Endothelial cell of umbilical vein (primary cell): ENCODE results near the gene CRYL1. TPM values are rescaled to one million over a fixed set of nuclear protein-coding genes. Genes with fewer than 3 reads are reported as not detected.

ENCODE experiments used
- BruUV-seq: library from RNA; stranded (reverse); fragments of 400-500 nt; replicated peaks from 2 replicates; lab custom pipeline; 2021; lab: Mats Ljungman, UMichigan
- CTCF ChIA-PET: fragments of 300-600, 350-600 bp; sonication (Branson Sonifier 250); formaldehyde crosslinking; loops from one replicate; lab custom pipeline; 2021; ENCODE audit warnings: antibody characterized with exemption, inconsistent platforms; lab: Charles Lee
- POLR2A ChIA-PET: fragments of 300-600, 350-600 bp; sonication (Branson Sonifier 250); formaldehyde crosslinking; loops from one replicate; lab custom pipeline; 2021; ENCODE audit warnings: antibody characterized with exemption, inconsistent platforms; lab: Charles Lee
- DNase-seq: peaks from one replicate; pipeline ENCODE4 v3.0.0-alpha.2; 2011; ENCODE audit warnings: low read depth, low spot score
- FAIRE-seq: peaks from 2 replicates; lab custom pipeline; 2011; peaks lifted over from hg19 to GRCh38; lab: Jason Lieb, UNC
- H2AFZ ChIP-seq: 2 replicates; pipeline ENCODE4 v1.6.0; 2012; ENCODE audit warnings: low read depth, low read length, control low read depth, inconsistent platforms
- H3K27ac ChIP-seq: 2 replicates; pipeline ENCODE4 v1.5.1; 2011; ENCODE audit warnings: low read depth, mild to moderate bottlenecking, control low read depth, low read length, moderate library complexity; ENCODE audit not compliant: insufficient read depth
- H3K27me3 ChIP-seq, 2 experiments: 2 replicates each; pipeline versions ENCODE4 v1.6.0 to v1.6.1; 2011; ENCODE audit warnings: low read length in 2 of 2, mixed read lengths in 1 of 2; ENCODE audit not compliant: control insufficient read depth in 2 of 2, insufficient read depth in 2 of 2
- H3K36me3 ChIP-seq, 2 experiments: 2 replicates in 1 of 2; 3 replicates in 1 of 2; pipeline ENCODE4 v1.5.1; 2011; ENCODE audit warnings: low read length in 2 of 2, mild to moderate bottlenecking in 1 of 2, moderate library complexity in 1 of 2; ENCODE audit not compliant: control insufficient read depth in 2 of 2, insufficient read depth in 2 of 2; ENCODE audit errors: extremely low read depth in 1 of 2
- H3K4me1 ChIP-seq: 3 replicates; pipeline ENCODE4 v1.5.1; 2011; ENCODE audit warnings: mild to moderate bottlenecking, low read length; ENCODE audit not compliant: control insufficient read depth, insufficient read depth; ENCODE audit errors: extremely low read depth
- H3K4me2 ChIP-seq: 2 replicates; pipeline ENCODE4 v1.6.1; 2011; ENCODE audit warnings: low read length, control low read depth, mixed read lengths; ENCODE audit not compliant: insufficient read depth
- H3K4me3 ChIP-seq, 3 experiments: fragments of 200-600 bp in 1 of 3; sonication (generic), shearing (Covaris generic) in 1 of 3; replicated peaks in 1 of 3; 2 replicates each; pipeline ENCODE4 v1.5.1; 2011 to 2016; ENCODE audit warnings: control low read depth in 3 of 3, low read length in 3 of 3, mild to moderate bottlenecking in 2 of 3, inconsistent platforms in 1 of 3, low read depth in 1 of 3, moderate library complexity in 1 of 3; ENCODE audit not compliant: insufficient read depth in 1 of 3
- H3K79me2 ChIP-seq: 2 replicates; pipeline ENCODE4 v1.6.0; 2012; ENCODE audit warnings: low read length, inconsistent platforms; ENCODE audit not compliant: control insufficient read depth, insufficient read depth
- H3K9ac ChIP-seq: replicated peaks from 2 replicates; pipeline ENCODE3; 2011; ENCODE audit warnings: low read length, control low read depth; ENCODE audit not compliant: insufficient read depth; ENCODE audit errors: extremely low read depth
- H3K9me1 ChIP-seq: replicated peaks from 3 replicates; pipeline ENCODE4 v1.6.0; 2011; ENCODE audit warnings: mild to moderate bottlenecking, low read length; ENCODE audit not compliant: control insufficient read depth, insufficient read depth; ENCODE audit errors: extremely low read depth
- H3K9me3 ChIP-seq: replicated peaks from 2 replicates; pipeline ENCODE4 v1.5.1; 2012; ENCODE audit warnings: low read length, inconsistent platforms; ENCODE audit not compliant: control insufficient read depth, insufficient read depth
- H4K20me1 ChIP-seq: replicated peaks from 2 replicates; pipeline ENCODE3; 2011; ENCODE audit warnings: mild to moderate bottlenecking, low read length; ENCODE audit not compliant: control insufficient read depth, insufficient read depth; ENCODE audit errors: extremely low read depth
- EZH2 ChIP-seq: IDR thresholded peaks from 2 replicates; pipeline ENCODE4 v1.6.1; 2012; ENCODE audit warnings: borderline replicate concordance, low read depth, mild to moderate bottlenecking, moderate library complexity, low read length, inconsistent platforms; ENCODE audit not compliant: severe bottlenecking
- FOS ChIP-seq: IDR thresholded peaks from 2 replicates; pipeline ENCODE4 v1.6.1; 2011; ENCODE audit warnings: mild to moderate bottlenecking, low read length, moderate library complexity, borderline replicate concordance; ENCODE audit not compliant: insufficient read depth
- GATA2 ChIP-seq: IDR thresholded peaks from 2 replicates; pipeline ENCODE4 v1.7.0; 2011; ENCODE audit warnings: low read depth, mild to moderate bottlenecking, moderate library complexity, mixed read lengths, low read length; ENCODE audit not compliant: insufficient read length, insufficient read depth
- JUN ChIP-seq: IDR thresholded peaks from 2 replicates; pipeline ENCODE4 v1.6.1; 2011; ENCODE audit warnings: borderline replicate concordance, low read depth; ENCODE audit not compliant: insufficient read length, insufficient read depth
- MYC ChIP-seq: IDR thresholded peaks from one replicate; pipeline ENCODE4 v1.6.1; 2011; ENCODE audit warnings: mild to moderate bottlenecking, low read depth, low read length
- POLR2A ChIP-seq: IDR thresholded peaks from 2 replicates; pipeline ENCODE4 v1.6.1; 2012; ENCODE audit warnings: low read depth, mild to moderate bottlenecking, control low read depth, low read length
- POLR2AphosphoS5 ChIP-seq: IDR thresholded peaks from 2 replicates; pipeline ENCODE4 v1.6.1; 2012; ENCODE audit warnings: low read depth, mild to moderate bottlenecking, control low read depth, low read length, moderate library complexity; ENCODE audit not compliant: insufficient read depth
- dilution Hi-C: fragments of 300-500 bp; cut with MboI; formaldehyde crosslinking; loops from one replicate; pipeline ENCODE4 v1.15.0; 2019; ENCODE audit warnings: low sequenced_read_pairs; ENCODE audit not compliant: extremely low pct_ligation_motif_present
- intact Hi-C: fragments of 100-400 bp; cut with micrococcal nuclease; formaldehyde crosslinking; loops from one replicate; pipeline ENCODE4 v1.10.0; 2022
- polyA plus RNA-seq, 4 experiments: library from polyadenylated mRNA; depleted of rRNA in 3 of 4; stranded (reverse) in 3 of 4; unstranded in 1 of 4; fragments of >200 nt; gene quantifications; 2 replicates each; pipeline versions ENCODE4 v1.2.1 to v1.2.3, GENCODE V29; 2011 to 2012; ENCODE audit warnings: missing spikeins in 1 of 4
- total RNA-seq: library from RNA; stranded (reverse); gene quantifications from 2 replicates; pipeline ENCODE4 v1.2.3, GENCODE V29; 2021
- TF ChIP-seq, protein P1 (sequence below): IDR thresholded peaks from 2 replicates; pipeline ENCODE4 v1.6.1; 2011; ENCODE audit not compliant: insufficient read depth, insufficient read length
- TF ChIP-seq, protein P2 (sequence below), 2 donors: IDR thresholded peaks; 1 replicate in 1 of 2; 2 replicates in 1 of 2; pipeline ENCODE4 v1.5.1; 2011; ENCODE audit warnings: low read length in 2 of 2, mild to moderate bottlenecking in 2 of 2, moderate library complexity in 2 of 2, control low read depth in 1 of 2, inconsistent platforms in 1 of 2, low read depth in 1 of 2; ENCODE audit not compliant: insufficient read depth in 1 of 2; ENCODE audit errors: extremely low read depth in 1 of 2

CRYL1 gene
- total and polyA plus RNA-seq, 2 donors (not counting 3 experiments of a cell fraction or from before 2014, with no cell fraction given): 13.9 to 39.0 TPM

DNA sequence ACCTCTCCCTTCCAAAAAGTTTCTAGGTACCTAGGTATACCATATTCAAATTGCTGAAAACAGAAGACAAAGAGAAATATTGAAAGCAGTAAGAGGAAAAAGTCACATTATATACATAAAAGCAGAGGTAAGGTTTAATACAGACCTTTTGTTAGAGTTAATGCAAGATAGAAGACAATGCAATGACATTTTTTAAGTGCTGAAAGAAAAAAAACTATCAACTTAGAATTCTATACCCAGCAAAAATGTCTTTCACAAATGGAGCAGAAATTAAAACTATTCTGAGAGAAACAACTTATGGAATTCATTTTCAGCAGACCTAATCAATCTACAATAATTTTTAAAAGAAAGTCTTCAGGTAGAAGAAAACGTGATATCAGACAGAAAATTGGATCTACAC lies 77.2 kb downstream of the CRYL1 start:
- H3K9me1 ChIP-seq: no peaks in the 10 kb centered on the region
- H3K9me3 ChIP-seq: no peaks in the 10 kb centered on the region
- no peaks in the 10 kb centered on the region for H3K36me3 ChIP-seq
- CTCF ChIA-PET: no interaction called here
- FAIRE-seq: no peak
- H3K9ac ChIP-seq: no peak overlapping the region
- POLR2A ChIA-PET: no interaction called here
- no peak overlapping the region for H3K4me3 ChIP-seq
- H3K27ac ChIP-seq: no peak overlapping the region
- H4K20me1 ChIP-seq: no peaks in the 10 kb centered on the region
- no peak for DNase-seq
- H3K4me1 ChIP-seq: no peaks in the 10 kb centered on the region
- TF ChIP-seq POLR2AphosphoS5 (no peak), JUN (no peak), FOS (no peak), POLR2A (no peak), GATA2 (no peak), EZH2 (no peak), MYC (no peak)
- TF ChIP-seq, protein P1, sequence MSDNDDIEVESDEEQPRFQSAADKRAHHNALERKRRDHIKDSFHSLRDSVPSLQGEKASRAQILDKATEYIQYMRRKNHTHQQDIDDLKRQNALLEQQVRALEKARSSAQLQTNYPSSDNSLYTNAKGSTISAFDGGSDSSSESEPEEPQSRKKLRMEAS: no peak
- TF ChIP-seq, protein P2, sequence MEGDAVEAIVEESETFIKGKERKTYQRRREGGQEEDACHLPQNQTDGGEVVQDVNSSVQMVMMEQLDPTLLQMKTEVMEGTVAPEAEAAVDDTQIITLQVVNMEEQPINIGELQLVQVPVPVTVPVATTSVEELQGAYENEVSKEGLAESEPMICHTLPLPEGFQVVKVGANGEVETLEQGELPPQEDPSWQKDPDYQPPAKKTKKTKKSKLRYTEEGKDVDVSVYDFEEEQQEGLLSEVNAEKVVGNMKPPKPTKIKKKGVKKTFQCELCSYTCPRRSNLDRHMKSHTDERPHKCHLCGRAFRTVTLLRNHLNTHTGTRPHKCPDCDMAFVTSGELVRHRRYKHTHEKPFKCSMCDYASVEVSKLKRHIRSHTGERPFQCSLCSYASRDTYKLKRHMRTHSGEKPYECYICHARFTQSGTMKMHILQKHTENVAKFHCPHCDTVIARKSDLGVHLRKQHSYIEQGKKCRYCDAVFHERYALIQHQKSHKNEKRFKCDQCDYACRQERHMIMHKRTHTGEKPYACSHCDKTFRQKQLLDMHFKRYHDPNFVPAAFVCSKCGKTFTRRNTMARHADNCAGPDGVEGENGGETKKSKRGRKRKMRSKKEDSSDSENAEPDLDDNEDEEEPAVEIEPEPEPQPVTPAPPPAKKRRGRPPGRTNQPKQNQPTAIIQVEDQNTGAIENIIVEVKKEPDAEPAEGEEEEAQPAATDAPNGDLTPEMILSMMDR (IDR thresholded peaks at IDR 0.05; ENCODE audit: extremely low read depth in 1 of 2, insufficient read depth in 1 of 2, low read depth in 1 of 2, low read length in 2 of 2): no peak
- H3K79me2 ChIP-seq: no peaks in the 10 kb centered on the region
- dilution Hi-C loops: no loop called here
- no TSS peak for BruUV-seq
- no peak overlapping the region for H2AFZ ChIP-seq
- no peak overlapping the region for H3K4me2 ChIP-seq
- intact Hi-C loops: no loop called here
- peaks cover 0 to 4% of the 10 kb centered on the region in 2 experiments for H3K27me3 ChIP-seq
